Activated CD4-positive, alpha-beta T cell treated with anti-CD3 and anti-CD28 coated beads, Interleukin-2, amount 10 ng/mL, durations not matched to agents 24 days and 14 days (primary cell): ENCODE data around the gene STARD13. TPM values are rescaled to one million over a fixed set of nuclear protein-coding genes. Genes with fewer than 3 reads are reported as not detected.

Source experiments
- DNase-seq: peaks from one replicate; pipeline ENCODE4 v3.0.0; 2022
- H3K27ac Mint-ChIP-seq: one replicate; pipeline ENCODE4 v1.8.0; 2022; ENCODE audit warnings: mild to moderate bottlenecking, mixed read lengths
- H3K27me3 Mint-ChIP-seq: one replicate; pipeline ENCODE4 v1.8.0; 2022; ENCODE audit warnings: mixed read lengths
- H3K36me3 Mint-ChIP-seq: one replicate; pipeline ENCODE4 v1.8.0; 2022; ENCODE audit warnings: low read depth, mild to moderate bottlenecking, mixed read lengths
- H3K4me1 Mint-ChIP-seq: one replicate; pipeline ENCODE4 v1.8.0; 2021; ENCODE audit warnings: mixed read lengths
- H3K4me3 Mint-ChIP-seq: one replicate; pipeline ENCODE4 v1.8.0; 2022; ENCODE audit warnings: mild to moderate bottlenecking, moderate library complexity, mixed read lengths
- H3K9me3 Mint-ChIP-seq: one replicate; pipeline ENCODE4 v1.8.0; 2021; ENCODE audit warnings: mixed read lengths
- intact Hi-C: fragments of 100-400 bp; cut with micrococcal nuclease; formaldehyde crosslinking; loops from one replicate; pipeline ENCODE4 v1.15.1; 2023
- total RNA-seq: library from RNA; stranded (reverse); gene quantifications from 2 replicates; pipeline ENCODE4 v1.2.3, GENCODE V29; 2022

Gene STARD13
- total RNA-seq, 1 donor from 2014 or later: 7.7 TPM

DNA sequence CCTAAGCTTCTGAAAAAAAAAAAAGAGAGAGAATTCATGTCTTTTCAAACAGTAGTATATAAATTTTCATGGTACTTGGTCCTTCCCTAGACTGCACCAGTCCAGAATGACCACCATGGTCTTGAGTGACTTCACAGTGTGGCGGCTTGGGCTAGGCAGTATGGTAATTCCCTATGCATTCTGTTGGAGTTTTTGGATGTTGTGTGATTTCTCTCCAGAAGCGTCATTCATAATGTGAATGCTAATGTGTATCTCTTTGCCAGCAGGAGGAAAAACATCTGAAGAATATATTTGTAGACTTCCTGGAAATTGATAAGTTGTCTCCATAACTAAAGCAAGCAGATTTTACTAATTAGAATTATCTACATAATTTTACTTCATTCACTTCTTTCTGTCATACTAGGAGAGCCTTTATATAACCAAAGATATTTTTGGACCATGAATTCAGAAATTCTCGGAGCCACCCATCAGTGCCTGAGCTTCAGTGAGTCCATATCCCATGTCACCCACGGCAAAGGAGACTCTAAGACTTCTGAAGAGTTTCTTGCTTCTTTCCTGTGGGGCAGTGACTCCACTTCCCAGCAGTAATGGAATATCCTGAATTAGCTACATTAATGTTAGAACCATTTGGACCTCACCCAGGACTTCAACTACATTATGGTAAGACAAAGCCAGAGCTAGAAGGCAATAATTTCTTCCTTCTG is 8.4 kb downstream of the STARD13 start:
- intact Hi-C loops: no loop called here
- H3K27ac Mint-ChIP-seq: no peak overlapping the region

DNA sequence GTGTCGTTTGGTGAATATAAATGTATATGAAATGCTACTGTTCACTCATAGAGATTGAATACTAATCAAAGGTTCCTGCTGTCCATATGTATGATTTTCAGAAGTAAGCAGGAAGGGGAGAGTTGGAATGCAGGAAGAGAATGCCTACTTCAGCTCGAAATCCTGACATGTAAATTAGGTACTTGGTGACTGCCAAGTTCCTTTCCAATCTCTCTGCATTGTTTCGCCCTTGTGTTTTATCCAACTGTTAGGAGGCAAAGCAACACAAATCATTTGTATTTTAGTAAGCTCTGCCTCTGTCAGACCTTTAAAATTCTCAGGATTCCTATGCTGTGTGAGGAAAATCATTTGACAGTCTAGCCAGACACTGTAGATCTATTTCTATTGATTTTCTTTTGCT is 9.0 kb downstream of the STARD13 start:
- intact Hi-C loops: no loop called here
- no peaks in the 10 kb centered on the region for H3K4me1 Mint-ChIP-seq
- H3K4me3 Mint-ChIP-seq: no peak overlapping the region
- DNase-seq: no peak
- no peak overlapping the region for H3K27ac Mint-ChIP-seq
- H3K36me3 Mint-ChIP-seq: no peaks in the 10 kb centered on the region
- peaks cover 10% of the 10 kb centered on the region for H3K27me3 Mint-ChIP-seq
- H3K9me3 Mint-ChIP-seq: no peaks in the 10 kb centered on the region

More for the DNA sequence above, 8.4 kb downstream of the STARD13 start:
- Mint-ChIP-seq H3K4me3 (no peak overlapping the region), H3K4me1 (no peaks in the 10 kb centered on the region), H3K27me3 (peaks cover 14% of the 10 kb centered on the region), H3K36me3 (no peaks in the 10 kb centered on the region), H3K9me3 (no peaks in the 10 kb centered on the region)
- no peak for DNase-seq

DNA sequence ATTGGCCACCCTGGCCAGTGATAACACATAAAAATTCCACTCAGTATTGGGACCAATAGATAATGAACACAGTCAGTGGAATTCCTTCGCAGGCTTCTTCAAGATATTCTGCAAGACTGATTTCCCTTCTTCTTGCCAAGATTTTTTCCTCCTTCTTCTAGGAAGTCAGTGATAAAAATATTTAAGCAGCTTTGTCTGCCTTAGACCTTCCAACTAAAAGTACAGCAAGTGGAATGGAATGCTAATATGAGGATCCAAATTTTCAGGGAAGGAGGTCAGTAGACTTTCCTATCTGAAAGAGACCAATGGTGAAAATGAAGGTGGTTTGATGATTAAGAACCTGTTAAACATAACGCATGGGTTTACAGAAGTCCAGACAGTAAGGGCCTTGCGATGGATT is 9.6 kb downstream of the STARD13 start:
- Mint-ChIP-seq H3K27me3 (peaks cover 7% of the 10 kb centered on the region), H3K4me1 (no peaks in the 10 kb centered on the region), H3K9me3 (no peaks in the 10 kb centered on the region), H3K36me3 (no peaks in the 10 kb centered on the region), H3K4me3 (no peak overlapping the region), H3K27ac (no peak overlapping the region)
- intact Hi-C loops: no loop called here
- DNase-seq: no peak

DNA sequence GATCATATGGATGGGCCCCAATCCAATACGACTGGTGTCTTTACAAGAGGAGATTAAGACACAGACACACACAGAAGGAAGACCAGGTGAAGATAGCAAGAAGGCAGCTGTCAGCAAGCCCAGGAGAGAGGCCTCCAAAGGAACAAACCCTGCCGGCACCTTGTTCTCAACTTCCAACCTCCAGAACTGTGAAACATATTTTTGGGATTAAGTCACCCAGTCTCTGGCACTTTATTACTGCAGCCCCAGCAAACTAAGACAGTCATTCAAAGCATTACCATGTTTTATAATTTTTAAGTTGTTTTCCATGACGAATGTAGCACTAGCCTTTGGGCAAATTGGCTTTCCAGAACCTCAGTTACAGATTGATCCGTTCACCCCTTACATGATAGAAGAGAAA is 11.3 kb downstream of the STARD13 start:
- Mint-ChIP-seq H3K27me3 (peaks cover 7% of the 10 kb centered on the region), H3K36me3 (no peaks in the 10 kb centered on the region), H3K9me3 (no peaks in the 10 kb centered on the region), H3K4me1 (no peaks in the 10 kb centered on the region), H3K27ac (no peak overlapping the region), H3K4me3 (no peak overlapping the region)
- DNase-seq: no peak
- intact Hi-C loops: no loop called here

DNA sequence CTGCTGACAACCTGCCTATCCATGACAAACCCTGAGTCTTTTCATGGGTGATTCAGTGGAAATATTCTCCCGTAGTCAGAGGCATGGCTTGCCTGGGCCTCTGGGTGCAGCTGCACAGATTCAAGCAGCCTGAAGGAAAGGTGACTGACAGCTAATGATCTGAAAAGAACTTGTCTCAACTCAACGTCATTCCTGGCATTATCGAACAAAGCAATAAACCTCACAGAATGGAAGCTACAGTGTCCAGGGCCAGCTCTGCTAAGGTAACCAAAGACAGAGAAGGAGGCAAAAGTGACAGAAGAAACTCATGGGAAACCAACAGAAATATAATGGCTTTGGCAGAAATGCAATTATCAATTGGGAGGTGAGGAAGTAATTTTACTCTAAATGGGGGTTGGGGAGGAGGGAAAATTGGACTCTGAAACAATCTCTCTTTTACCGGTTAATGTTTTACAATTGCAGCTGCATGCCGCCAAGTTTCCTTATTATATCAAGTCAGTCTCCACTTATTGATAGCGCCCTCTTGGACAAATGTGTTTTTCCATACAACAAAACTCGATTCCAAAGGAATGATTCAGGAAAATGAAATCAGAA is 12.9 kb downstream of the STARD13 start:
- H3K4me3 Mint-ChIP-seq: no peak overlapping the region
- no peak overlapping the region for H3K27ac Mint-ChIP-seq
- no peaks in the 10 kb centered on the region for H3K36me3 Mint-ChIP-seq
- no peak for DNase-seq
- H3K4me1 Mint-ChIP-seq: no peaks in the 10 kb centered on the region
- H3K9me3 Mint-ChIP-seq: no peaks in the 10 kb centered on the region
- H3K27me3 Mint-ChIP-seq: peaks cover 7% of the 10 kb centered on the region
- intact Hi-C loops: no loop called here

DNA sequence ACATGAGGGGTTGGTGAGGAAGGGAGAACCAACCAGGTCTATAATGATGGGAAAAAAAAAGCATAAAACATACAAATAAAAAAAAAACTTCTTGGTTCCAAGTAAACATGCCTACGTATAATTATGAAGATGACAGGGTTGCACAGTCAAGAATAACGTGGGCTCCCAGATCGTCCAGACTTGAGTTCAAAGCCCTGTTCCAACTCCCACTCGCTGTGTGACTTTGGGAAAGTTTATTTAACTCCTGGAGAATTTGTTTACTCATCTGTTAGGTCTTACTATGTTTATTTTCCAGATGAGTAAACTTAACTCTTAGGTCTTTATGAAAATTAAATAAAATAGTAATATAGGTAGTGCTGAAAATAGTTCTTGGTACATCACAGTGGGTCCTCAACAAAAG is 13.8 kb downstream of the STARD13 start:
- Mint-ChIP-seq H3K4me1 (no peaks in the 10 kb centered on the region), H3K4me3 (no peak overlapping the region), H3K9me3 (no peaks in the 10 kb centered on the region), H3K27me3 (peaks cover 7% of the 10 kb centered on the region), H3K36me3 (no peaks in the 10 kb centered on the region), H3K27ac (no peak overlapping the region)
- intact Hi-C loops: no loop called here
- DNase-seq: no peak

DNA sequence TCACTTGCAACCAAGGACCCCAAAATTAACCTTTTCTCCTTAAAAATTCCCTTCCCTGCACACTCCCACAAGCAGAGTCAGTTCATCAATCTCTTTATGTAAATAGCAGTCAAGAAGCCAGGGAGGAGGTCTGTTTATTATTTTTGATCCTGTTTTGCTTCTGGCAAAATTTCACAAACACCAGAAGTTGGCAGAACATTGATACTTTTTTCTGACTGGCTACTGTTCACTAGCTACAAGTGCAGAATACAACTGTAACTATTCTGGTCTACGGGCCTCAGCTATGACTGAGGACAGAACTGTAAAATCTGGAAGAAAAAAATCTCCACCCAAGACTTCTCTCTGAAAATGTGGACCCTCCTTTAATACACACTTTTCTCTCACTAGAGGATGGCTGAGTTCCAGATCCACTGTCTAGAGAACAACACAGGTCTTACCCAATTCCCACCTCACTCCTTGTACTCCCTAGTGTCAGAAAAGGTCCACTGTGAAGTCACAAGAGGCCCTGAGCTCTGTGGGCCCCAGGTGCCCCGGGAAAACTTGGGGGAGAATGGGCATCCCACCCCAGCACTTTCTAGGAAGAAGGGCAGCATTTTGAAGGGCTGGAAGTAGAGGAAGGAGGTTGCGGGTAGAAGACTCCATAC is 14.5 kb downstream of the STARD13 start:
- no peaks in the 10 kb centered on the region for H3K4me1 Mint-ChIP-seq
- H3K27ac Mint-ChIP-seq: no peak overlapping the region
- no peaks in the 10 kb centered on the region for H3K9me3 Mint-ChIP-seq
- no peak overlapping the region for H3K4me3 Mint-ChIP-seq
- no peak for DNase-seq
- H3K27me3 Mint-ChIP-seq: peaks cover 9% of the 10 kb centered on the region
- intact Hi-C loops: no loop called here
- H3K36me3 Mint-ChIP-seq: no peaks in the 10 kb centered on the region

DNA sequence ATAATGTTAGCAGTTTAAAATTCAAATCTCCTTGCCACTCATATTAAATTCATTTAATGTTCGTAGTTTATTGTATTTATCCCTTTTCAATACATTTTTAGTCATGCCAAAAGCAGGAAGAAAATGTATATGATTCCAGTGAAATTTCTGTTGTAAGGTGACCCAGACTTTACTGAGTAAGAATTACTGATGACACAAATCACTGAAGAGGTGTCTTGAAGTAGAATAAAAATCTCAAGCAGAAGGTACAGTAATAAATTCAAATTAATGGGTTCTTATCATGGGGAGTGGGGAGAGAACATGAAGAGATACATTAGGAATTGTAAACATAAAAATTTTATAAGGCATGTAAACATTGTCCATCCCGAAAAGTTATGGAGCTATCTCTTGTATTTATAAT is 19.9 kb downstream of the STARD13 start:
- Mint-ChIP-seq H3K4me1 (no peaks in the 10 kb centered on the region), H3K36me3 (no peaks in the 10 kb centered on the region), H3K27me3 (peaks cover 10% of the 10 kb centered on the region), H3K4me3 (no peak overlapping the region), H3K9me3 (no peaks in the 10 kb centered on the region), H3K27ac (no peak overlapping the region)
- no peak for DNase-seq
- intact Hi-C loops: no loop called here

DNA sequence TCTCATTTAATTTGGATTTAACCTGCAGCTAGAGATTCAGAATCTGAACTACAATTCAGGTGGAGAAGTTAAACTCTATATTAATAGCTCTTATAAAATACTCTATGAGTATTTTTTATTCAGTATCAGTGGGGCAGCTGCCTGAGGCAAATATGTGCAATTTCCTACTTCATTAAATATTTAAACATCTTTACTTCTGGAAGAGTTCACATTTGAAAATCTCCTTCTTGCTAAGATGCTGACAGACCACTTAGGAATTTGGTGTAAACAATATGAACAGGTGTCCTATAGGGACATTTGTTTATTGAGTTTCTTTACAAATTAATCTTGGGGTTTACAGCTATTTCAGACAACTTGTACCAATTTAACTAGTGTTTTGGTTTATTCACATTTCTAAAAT is 20.4 kb downstream of the STARD13 start:
- no peaks in the 10 kb centered on the region for H3K36me3 Mint-ChIP-seq
- no peak overlapping the region for H3K4me3 Mint-ChIP-seq

DNA sequence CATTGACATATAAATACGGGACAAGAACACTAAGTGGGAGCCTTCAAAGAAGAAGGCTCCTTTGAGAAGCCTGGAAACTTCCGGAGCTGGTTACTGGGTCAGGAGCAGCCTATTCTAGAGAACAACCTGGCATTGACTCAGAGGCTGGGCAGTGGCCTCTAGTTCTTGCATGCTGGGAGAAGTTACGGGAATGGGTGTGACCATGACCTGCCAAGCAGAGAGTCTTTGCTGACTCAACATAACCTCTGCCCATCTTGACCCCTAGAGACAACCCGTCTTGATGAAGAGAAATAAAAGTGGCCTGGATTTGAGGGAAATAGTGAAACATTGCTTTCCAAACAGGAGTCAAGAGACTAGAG is 21.0 kb downstream of the STARD13 start:
- peaks cover 10% of the 10 kb centered on the region for H3K27me3 Mint-ChIP-seq

More for the DNA sequence above, 20.4 kb downstream of the STARD13 start:
- Mint-ChIP-seq H3K4me1 (no peaks in the 10 kb centered on the region), H3K27me3 (peaks cover 10% of the 10 kb centered on the region), H3K27ac (no peak overlapping the region), H3K9me3 (no peaks in the 10 kb centered on the region)
- intact Hi-C loops: no loop called here
- no peak for DNase-seq

DNA sequence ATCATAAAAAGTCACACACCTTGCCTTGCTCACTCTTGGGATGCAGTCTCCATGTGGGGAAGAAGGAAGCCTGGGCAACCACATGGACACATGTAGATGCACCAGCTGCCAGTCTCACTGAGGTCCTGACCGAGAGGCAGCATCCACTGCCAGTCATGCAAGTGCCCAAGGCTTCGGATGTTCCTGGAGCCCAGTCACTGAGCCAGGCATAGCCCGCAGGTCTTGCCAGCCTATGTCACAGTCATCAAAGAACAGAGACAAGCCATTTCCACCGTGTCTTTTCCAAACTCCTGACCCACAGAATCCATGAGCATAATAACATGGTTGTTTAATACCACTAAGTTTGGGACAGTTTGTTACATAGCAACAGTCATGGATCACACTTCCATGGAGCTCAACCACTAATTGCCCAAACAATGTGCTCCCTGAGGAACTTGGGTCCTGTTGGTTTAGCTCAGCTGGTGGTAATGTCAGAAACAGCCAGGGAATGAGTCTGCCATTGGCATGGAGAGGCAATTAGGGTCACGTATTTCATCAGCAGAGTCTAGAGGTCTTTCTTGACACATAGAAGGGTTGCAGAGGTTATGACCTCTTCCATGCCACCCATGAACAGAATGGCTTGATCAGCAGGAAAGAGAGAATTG is 21.5 kb downstream of the STARD13 start:
- Mint-ChIP-seq H3K4me1 (no peaks in the 10 kb centered on the region), H3K27ac (no peak overlapping the region), H3K4me3 (no peak overlapping the region), H3K9me3 (no peaks in the 10 kb centered on the region), H3K36me3 (no peaks in the 10 kb centered on the region), H3K27me3 (peaks cover 10% of the 10 kb centered on the region)
- intact Hi-C loops: no loop called here
- no peak for DNase-seq

More for the DNA sequence above, 21.0 kb downstream of the STARD13 start:
- Mint-ChIP-seq H3K36me3 (no peaks in the 10 kb centered on the region), H3K4me1 (no peaks in the 10 kb centered on the region), H3K27ac (no peak overlapping the region), H3K4me3 (no peak overlapping the region), H3K9me3 (no peaks in the 10 kb centered on the region)
- no peak for DNase-seq
- intact Hi-C loops: no loop called here

DNA sequence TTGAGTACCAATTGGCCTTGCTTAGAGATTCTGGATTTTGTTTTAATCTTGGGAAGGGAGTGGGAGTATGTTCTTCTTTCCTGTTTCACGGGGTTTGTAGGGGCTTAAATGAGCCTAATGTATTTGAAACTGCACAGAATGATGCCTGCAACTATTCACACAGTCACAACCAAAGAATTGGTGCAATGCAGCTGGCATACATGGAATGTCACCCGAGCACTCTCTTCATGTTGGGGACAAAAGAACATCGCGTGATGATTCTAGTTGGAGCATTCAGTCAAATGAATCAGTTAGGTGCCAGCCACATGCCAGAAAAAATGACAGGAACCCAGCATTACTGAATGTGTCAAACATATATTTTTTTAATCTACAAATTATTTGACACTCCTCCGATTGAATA is 22.1 kb downstream of the STARD13 start:
- no peak overlapping the region for H3K27ac Mint-ChIP-seq
- peaks cover 8% of the 10 kb centered on the region for H3K27me3 Mint-ChIP-seq
- intact Hi-C loops: no loop called here
- no peaks in the 10 kb centered on the region for H3K4me1 Mint-ChIP-seq
- H3K36me3 Mint-ChIP-seq: no peaks in the 10 kb centered on the region
- no peaks in the 10 kb centered on the region for H3K9me3 Mint-ChIP-seq
- no peak for DNase-seq
- no peak overlapping the region for H3K4me3 Mint-ChIP-seq

DNA sequence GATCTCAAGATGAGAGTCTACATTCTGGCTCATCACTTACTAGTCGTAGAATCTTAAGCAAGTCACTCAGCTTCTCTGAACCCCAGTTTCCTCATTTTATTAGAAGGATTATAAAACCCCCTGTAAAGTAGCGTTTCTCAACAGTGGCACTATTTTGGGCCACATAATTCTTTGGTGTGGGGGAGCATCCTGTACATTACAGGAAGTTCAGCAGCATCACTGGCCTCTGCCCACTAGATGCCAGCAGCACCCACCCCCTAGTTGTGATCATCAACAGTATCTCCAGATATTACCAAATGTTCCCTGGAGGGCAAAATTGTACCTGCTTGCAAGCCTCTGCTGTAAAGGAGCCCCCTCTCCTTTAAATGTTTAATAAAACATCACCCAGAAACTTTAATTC is 22.6 kb downstream of the STARD13 start:
- H3K4me1 Mint-ChIP-seq: no peaks in the 10 kb centered on the region
- H3K4me3 Mint-ChIP-seq: no peak overlapping the region
- H3K27me3 Mint-ChIP-seq: peaks cover 8% of the 10 kb centered on the region
- H3K27ac Mint-ChIP-seq: no peak overlapping the region
- no peak for DNase-seq
- H3K36me3 Mint-ChIP-seq: no peaks in the 10 kb centered on the region
- intact Hi-C loops: no loop called here
- no peaks in the 10 kb centered on the region for H3K9me3 Mint-ChIP-seq

DNA sequence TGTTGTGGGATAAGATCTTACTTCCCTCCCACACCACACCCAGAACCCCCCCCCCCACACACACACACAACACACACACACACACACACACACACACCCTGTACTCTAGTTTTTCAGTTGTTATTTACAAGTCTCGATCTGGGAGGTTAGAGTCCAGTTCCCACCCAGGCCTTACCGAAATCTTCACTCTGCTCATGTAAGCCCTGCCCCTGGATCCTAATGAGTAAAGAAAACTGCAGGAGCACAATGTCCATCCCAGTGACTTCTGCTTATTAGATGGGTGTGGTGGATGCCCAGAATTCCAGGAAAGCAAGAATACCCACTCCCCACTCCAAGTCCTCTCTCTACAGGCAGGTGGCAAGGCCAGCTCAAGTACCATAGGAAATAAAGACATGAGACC is 23.0 kb downstream of the STARD13 start:
- DNase-seq: no peak
- intact Hi-C loops: no loop called here
- Mint-ChIP-seq H3K27ac (no peak overlapping the region), H3K36me3 (no peaks in the 10 kb centered on the region), H3K4me3 (no peak overlapping the region), H3K4me1 (no peaks in the 10 kb centered on the region), H3K27me3 (peaks cover 8% of the 10 kb centered on the region), H3K9me3 (no peaks in the 10 kb centered on the region)
